Keratinocyte (primary cell): ENCODE measurements around the gene SNRPB.

Experiments
- CTCF ChIP-seq, 3 experiments: IDR thresholded peaks in 1 of 3; conservative IDR thresholded peaks in 1 of 3; optimal IDR thresholded peaks in 1 of 3; 2 replicates in 2 of 3; 3 replicates in 1 of 3; pipeline versions ENCODE3 to v1.5.1; 2011; ENCODE audit warnings: low read length in 3 of 3, mild to moderate bottlenecking in 3 of 3, moderate library complexity in 2 of 3, control low read depth in 1 of 3, inconsistent platforms in 1 of 3; ENCODE audit not compliant: insufficient read depth in 2 of 3; ENCODE audit errors: extremely low read depth in 1 of 3
- EZH2 ChIP-seq: IDR thresholded peaks from one replicate; pipeline ENCODE4 v1.6.1; 2012; ENCODE audit warnings: inconsistent platforms, mild to moderate bottlenecking, low read length, moderate library complexity

- no peak for TF ChIP-seq CTCF (optimal IDR thresholded peaks at IDR 0.05 in 1 of 3, IDR thresholded peaks at IDR 0.05 in 1 of 3, conservative IDR thresholded peaks at IDR 0.05 in 1 of 3; ENCODE audit: extremely low read depth in 1 of 3, insufficient read depth in 2 of 3, low read length in 3 of 3)
- no peak for TF ChIP-seq EZH2
Measured at GRCh38 chr20:2485080-2485479, 14.5 kb upstream of the SNRPB start.
